ENCODE data around the gene ANGPTL2. TPM values are rescaled to one million over a fixed set of nuclear protein-coding genes. Genes with fewer than 3 reads are reported as not detected.

ANGPTL2 gene
- total RNA-seq, 2 donors from 2014 or later: not detected

DNA sequence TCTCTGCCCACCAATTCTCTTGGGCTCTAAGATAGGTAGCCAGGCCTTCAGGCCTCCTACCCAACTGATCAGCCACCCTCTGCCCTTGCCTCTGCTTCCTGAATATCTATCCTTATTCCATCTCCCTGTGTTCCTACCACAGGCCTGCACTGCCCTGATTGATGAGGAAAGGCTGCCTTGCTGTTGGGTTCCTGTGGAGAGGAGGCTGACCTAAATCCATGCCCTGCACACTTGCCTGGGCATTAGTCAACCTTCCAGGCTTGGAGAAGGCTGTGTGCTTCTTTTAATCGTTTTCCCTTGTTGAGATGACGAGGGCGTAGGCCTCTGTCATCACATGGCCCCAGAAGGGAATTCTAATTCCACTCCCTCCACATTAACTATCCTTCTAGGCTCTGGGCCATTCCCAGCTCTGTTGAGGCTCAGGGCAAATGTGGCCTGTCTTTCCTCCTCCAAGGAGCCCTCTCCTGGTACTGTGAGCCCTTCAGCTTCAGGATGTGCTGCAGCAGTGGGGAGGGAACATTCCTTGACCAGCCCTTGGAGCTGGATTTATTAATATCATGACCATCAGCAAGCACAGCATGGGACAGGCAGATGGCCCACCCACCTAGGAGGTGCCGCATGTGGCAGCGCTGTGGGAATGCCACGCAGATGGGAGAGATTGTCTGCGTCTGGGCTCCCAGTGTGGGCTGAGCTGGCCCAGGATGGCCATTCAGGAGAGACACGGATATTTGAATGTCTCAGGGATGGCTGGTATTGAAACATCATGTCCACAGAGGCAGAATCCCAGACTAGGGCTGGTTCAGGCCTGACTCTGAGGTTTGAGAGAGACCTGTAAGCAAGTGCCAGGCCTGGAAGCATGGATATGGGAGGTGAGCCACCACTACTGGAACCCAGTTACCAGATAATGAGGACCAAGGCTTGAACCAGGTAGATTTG is 40.9 kb downstream of the ANGPTL2 start:
- DNase-seq (ENCODE audit: low spot score in 2 of 2) (no peak), ATAC-seq (no peak)
- Mint-ChIP-seq H3K27ac (no peak overlapping the region), H3K9me3 (no peaks in the 10 kb centered on the region), H3K36me3 (no peaks in the 10 kb centered on the region)

DNA sequence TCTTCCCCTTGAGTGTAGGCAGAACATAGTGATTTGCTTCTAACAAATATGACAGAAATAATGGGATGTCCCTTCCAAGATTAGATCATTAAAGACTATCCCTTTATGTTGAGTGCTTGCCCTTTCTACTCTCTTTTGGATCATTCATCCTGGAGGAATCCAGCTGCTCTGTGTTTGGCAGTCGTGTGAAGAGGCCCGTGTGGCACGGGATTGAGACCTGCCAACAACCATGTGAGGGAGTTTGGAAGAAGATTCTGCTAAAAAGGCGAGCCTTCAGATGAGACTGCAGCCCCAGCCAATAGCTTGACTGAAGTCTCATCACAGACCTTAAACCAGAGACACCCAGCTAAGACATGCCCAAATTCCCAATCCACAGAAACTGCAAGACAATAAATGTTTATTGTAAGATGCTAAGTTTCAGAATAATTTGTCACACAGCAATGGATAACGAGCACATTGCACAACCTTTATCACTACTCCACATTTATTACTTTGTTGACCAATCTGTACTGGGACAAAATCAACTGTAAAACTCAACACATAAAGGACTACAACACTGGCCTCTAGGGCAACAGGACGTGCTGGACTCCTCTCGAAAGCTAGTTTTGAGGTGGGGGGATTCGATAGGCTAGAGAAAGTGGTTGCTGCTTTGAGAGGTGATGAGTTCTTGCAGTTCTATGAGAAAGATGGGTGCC is 42.8 kb downstream of the ANGPTL2 start:
- Mint-ChIP-seq H3K9me3 (no peaks in the 10 kb centered on the region), H3K36me3 (no peaks in the 10 kb centered on the region), H3K27ac (no peak overlapping the region)
- DNase-seq (ENCODE audit: low spot score in 2 of 2): no peak
- ATAC-seq: no peak

DNA sequence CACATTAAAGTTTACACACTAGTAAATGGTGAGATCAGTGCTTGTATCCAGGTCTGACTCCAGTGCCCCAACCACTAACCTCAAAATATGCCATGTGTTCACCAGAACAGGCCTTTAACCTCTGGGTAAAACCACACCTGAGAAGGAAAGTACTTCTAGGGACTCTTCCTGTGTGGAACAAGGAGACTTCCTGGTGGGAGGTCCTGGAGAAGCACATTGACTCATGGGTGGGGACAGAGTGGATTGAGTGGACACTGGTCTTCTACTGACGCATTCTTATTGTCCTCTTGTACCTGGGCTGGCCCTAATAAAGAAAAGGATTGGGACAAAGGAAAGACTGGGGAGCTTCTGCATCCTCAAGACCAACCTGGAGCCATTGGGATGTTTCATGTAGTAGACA is 43.4 kb downstream of the ANGPTL2 start:
- H3K36me3 Mint-ChIP-seq: no peaks in the 10 kb centered on the region
- DNase-seq (ENCODE audit: low spot score in 2 of 2) (no peak), ATAC-seq (no peak)
- H3K27ac Mint-ChIP-seq: no peak overlapping the region
- no peaks in the 10 kb centered on the region for H3K9me3 Mint-ChIP-seq

DNA sequence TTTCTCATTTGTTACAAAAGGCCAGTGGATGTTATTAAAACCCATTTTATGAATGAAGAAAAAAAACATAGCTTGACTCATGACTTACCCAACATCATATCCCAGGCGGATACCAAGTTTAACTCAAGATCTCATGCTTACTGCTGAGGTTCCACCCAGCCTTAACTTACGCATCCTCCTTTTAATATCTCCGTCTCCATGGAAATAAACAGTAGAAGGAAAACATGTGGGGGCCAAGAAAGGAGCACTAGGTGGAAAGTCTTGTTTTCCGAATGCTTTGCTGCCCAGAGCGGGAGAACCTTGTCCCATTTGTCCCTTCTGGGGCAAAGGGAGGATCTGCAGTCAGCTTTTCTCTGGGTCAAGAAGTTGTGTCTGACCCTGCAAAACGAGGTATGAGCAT is 44.1 kb downstream of the ANGPTL2 start:
- no peak for ATAC-seq
- no peaks in the 10 kb centered on the region for H3K9me3 Mint-ChIP-seq

DNA sequence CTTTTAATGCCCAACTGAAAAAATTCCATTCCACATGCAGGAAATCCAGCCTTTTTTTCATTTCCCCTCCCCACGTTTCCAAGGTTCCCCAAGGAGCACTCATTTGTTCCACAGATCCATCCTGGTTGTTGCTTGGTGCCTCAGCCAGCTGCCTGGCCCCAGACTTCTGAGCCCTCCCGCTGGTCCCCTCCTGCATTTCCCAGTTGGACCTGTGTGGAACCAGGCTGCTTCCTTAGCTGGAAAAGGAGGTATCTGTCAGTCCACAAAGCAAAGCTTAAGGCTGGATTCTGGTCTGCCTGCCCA is 44.8 kb downstream of the ANGPTL2 start:
- Mint-ChIP-seq H3K27ac (no peak overlapping the region), H3K36me3 (no peaks in the 10 kb centered on the region), H3K9me3 (no peaks in the 10 kb centered on the region)
- ATAC-seq: no peak
- DNase-seq (ENCODE audit: low spot score in 2 of 2): no peak

More for the DNA sequence above, 44.1 kb downstream of the ANGPTL2 start:
- Mint-ChIP-seq H3K27ac (no peak overlapping the region), H3K36me3 (no peaks in the 10 kb centered on the region)
- no peak for DNase-seq (ENCODE audit: low spot score in 2 of 2)

DNA sequence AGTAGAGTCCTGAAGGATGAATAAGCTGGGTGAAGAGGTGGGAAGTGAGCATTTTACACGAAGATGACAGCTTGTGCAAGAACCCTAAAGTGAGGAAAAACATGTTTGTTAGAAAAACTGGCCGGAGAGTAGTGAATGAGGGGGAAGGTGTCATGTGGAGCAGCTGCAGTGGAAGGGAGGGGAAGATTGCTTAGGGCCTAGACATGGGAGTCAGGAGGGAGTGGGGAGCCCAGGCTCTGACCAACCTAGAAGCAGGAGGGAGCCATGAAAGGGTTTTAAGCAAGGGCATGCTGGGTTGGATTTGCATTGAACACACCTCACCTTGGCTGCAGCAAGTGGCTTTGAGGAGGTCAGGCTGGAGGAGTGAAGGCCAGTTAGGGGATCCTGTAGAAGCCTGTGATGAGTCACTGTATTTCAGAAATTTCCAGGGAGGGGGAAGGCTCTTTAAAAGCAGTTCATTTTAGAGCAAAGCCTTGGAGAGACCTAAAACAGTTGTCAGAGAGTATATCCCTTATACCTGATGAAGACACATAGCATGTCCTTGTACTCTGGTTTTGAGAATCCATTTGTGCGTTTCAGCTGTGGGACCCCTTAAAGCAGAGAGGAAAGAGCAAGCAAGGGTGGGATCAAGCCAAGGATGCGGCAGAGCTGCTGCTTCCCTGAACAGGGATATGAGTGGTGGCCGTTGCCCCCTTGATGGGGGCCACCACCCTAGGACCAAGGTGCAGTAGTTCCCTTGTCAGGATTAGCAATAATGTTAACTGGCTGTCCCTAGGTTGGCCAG is 45.4 kb downstream of the ANGPTL2 start:
- Mint-ChIP-seq H3K9me3 (peaks cover under 1% of the 10 kb centered on the region in 2 donors), H3K36me3 (peaks cover 3 to 5% of the 10 kb centered on the region in 2 donors), H3K27ac (no peak overlapping the region)
- ATAC-seq: no peak
- no peak for DNase-seq (ENCODE audit: low spot score in 2 of 2)

DNA sequence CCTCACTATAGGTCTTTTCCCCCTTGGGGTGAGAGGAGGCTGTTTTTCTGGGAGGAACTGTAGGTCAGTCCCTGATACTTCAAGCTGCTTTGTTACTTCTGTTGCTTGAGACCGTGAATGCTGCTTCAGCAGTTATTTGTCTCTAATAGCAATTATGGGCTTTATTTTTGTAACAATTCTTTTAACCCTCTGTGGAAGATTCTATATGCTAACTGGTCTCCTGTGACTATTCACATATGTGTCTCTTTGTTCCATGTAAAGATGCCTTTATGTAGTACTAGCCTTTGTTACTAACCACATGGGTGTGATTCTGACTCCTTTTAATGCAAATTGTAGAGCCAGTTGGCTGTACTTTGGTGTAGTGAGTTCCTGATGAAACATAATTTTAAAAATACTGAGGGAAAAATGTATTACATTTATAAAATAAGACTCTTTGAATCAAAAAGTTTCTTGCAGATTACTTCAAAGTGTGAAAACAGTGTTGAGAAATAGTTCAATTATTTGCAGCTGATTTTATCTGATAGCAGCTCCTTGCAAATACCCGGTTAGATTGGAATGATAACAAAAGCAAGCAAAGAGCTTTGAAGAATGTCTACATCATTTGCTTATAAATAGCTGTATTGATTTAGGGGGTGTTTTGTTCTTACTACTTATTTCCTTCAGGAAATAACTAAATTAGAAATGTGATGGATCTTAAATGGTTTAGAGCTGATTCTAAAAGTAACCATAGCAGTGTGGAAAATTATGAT is 46.6 kb downstream of the ANGPTL2 start:
- no peak for DNase-seq (ENCODE audit: low spot score in 2 of 2)
- Mint-ChIP-seq H3K36me3 (peaks cover 6 to 15% of the 10 kb centered on the region in 2 donors), H3K9me3 (peaks cover 4 to 5% of the 10 kb centered on the region in 2 donors), H3K27ac (no peak overlapping the region)
- ATAC-seq: no peak

DNA sequence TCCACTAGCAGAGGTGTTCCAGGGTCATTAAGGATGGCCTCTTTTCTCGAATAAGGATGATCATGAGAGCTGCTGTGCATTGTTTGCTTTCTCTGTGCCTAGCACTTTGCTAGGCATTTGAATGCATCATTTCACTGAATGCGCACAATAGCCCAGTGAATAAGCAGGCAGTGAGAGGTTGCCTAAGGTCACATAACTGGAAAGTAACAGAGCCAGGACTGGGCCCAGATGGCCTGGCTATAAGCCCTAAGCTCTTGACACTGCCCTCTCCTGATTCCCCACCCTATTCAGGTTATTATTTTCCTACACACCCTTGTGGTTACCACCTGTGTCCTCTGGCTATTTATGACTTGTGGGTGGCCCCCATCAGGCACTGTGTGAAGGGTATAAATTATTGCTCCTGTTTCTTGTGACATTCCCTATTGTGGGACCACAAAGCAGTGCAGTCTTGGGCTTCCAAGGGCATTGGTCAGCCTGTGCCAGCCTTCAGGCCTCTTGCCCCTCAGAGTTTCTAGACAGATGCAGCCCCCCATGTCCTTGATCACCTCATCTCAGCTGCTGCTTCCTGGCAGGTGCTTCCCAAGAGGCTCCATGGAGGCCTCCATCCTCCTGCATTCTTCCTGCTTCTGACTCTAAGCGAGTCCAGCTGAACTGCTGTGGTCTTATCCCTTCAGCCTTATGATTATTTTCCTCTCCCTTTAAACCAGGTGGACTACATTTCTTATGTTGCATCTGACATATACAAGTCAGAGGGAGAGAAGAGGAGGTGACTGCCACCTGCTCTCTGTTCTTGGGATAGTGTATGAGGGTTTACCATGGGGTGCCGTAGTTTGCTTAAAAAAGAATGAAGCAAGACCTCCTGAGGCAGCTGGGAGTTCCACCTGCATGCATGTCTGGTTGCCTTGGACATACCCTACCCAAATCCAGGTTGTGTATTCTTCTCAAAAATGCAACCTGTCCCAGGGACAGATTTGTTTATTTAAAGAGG is 47.6 kb downstream of the ANGPTL2 start:
- ATAC-seq (no peak), DNase-seq (ENCODE audit: low spot score in 2 of 2) (no peak)
- Mint-ChIP-seq H3K27ac (no peak overlapping the region), H3K9me3 (peaks cover 4 to 5% of the 10 kb centered on the region in 2 donors), H3K36me3 (peaks cover 6 to 15% of the 10 kb centered on the region in 2 donors)

DNA sequence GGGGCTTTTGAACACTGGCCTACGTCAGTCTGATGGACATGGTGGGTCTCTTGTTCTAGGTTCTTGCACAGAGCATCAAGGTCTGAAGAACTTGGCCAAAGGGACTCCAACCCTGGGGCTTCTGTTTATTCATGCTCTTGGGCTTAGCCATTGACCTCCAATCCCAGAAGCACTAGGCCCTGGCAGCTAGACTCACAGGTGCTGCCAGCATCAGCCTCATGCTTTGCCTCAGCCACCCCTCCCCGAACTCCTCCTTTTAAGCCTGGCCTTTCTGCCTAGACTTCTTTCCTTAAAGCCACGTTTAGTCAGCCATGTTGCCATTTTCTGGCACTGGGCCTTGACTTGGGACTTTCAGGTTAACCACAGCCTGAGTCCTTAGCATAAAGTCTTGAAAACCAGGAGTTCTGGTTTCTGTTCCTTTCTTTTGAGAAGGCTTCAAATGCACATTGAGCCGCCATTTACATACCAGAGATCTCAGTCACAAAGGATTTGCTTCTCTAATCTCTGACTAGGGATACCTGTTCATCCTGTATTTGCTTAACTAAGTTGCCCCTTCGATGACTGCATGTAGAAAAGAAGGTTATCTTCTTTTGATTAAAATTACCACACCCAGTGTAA is 54.7 kb downstream of the ANGPTL2 start:
- DNase-seq (ENCODE audit: low spot score in 2 of 2): no peak
- Mint-ChIP-seq H3K36me3 (peaks cover 6 to 15% of the 10 kb centered on the region in 2 donors), H3K27ac (no peak overlapping the region), H3K9me3 (peaks cover 4 to 5% of the 10 kb centered on the region in 2 donors)
- no peak for ATAC-seq

DNA sequence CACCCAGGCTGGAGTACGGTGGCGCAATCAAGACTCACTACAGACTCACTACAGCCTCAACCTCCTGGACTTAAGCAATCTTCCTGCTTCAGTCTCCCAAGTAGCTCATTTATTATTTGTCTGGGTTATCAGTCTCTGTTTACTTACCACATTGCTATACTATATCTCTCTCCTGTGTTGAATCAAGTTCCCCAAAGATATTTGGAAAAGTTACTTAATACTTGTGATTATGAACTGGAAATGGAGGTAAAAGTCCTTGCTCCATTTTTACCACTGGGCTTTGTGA is 55.6 kb downstream of the ANGPTL2 start:
- Mint-ChIP-seq H3K9me3 (peaks cover 1 to 3% of the 10 kb centered on the region in 2 donors), H3K27ac (no peak overlapping the region), H3K36me3 (peaks cover under 1 to 8% of the 10 kb centered on the region in 2 donors)
- DNase-seq (ENCODE audit: low spot score in 2 of 2) (no peak), ATAC-seq (no peak)

DNA sequence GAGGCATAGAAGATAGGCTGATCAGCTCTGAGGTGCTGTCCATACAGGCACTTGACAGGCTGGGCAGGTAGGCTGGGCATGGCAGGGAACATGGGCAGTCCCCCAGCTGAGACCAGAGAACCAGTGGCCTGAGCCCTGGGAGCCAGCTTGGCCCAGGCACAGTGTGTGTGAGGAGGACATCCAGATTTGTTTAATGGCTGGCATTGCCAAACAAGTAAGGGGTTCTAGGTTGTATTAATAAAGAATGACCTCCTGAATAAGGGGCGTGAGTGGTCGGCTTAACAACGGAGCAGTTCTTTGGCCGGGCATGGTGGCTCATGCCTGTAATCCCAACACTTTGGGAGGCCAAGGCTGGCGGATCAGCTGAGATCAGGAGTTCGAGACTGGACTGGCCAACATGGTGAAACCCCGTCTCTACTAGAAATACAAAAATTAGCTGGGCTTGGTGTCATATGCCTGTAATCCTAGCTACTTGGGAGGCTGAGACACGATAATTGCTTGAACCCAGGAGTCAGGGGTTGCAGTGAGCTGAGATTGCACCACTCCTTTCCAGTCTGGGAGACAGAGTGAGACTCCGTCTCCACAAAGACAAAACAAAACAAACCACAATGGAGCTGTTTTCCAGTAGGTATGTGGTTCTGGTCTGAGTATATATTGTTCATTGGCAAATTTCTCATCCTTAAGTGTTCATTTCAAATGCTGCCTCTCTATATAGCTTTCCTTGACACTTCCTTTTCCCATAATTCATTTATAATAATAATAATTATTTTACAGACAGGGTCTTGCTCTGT is 56.2 kb downstream of the ANGPTL2 start:
- peaks cover 0 to 2% of the 10 kb centered on the region in 2 donors for H3K36me3 Mint-ChIP-seq

DNA sequence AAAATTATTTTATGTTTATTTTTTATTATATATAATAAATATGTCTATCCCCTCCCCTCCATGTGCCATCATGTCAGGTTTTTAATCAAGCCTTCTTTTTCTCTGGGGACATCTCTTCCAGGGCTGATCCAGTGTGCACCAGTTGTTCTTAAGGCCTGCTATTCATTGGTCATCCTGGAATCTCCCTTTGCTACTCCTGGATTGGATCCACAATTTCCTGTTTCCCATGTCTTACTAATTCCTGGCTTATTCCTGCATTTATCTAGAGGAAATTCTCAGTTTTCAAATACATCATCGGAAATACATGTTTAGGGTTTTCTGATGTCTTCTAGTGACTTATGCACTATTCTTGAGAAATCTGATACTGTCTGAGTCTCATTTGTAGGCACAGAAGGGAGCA is 56.8 kb downstream of the ANGPTL2 start:
- ATAC-seq (no peak), DNase-seq (ENCODE audit: low spot score in 2 of 2) (no peak)
- Mint-ChIP-seq H3K27ac (no peak overlapping the region), H3K36me3 (no peaks in the 10 kb centered on the region), H3K9me3 (no peaks in the 10 kb centered on the region)

More for the DNA sequence above, 56.2 kb downstream of the ANGPTL2 start:
- ATAC-seq (no peak), DNase-seq (ENCODE audit: low spot score in 2 of 2) (no peak)
- Mint-ChIP-seq H3K9me3 (no peaks in the 10 kb centered on the region), H3K27ac (no peak overlapping the region)

DNA sequence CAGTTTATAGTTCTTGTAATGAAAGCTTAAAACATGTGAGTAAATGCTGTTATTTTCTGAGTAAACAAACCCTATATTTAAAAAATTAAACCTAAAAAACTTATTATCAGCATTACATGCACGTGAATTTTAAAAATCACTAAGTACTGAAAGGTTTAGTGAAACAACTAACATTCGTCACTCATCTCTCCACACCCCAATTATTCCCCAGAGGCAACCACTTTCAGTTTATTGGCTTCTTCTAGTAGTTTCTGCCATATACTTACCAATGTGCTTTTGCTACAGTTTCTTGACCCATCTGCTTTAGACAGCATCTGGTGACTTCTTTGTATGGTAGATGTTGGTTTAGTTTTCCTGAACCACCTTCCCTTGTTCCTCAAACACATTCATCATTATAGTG is 58.1 kb downstream of the ANGPTL2 start:
- Mint-ChIP-seq H3K27ac (no peak overlapping the region), H3K9me3 (no peaks in the 10 kb centered on the region), H3K36me3 (no peaks in the 10 kb centered on the region)
- DNase-seq (ENCODE audit: low spot score in 2 of 2): no peak
- ATAC-seq: no peak

DNA sequence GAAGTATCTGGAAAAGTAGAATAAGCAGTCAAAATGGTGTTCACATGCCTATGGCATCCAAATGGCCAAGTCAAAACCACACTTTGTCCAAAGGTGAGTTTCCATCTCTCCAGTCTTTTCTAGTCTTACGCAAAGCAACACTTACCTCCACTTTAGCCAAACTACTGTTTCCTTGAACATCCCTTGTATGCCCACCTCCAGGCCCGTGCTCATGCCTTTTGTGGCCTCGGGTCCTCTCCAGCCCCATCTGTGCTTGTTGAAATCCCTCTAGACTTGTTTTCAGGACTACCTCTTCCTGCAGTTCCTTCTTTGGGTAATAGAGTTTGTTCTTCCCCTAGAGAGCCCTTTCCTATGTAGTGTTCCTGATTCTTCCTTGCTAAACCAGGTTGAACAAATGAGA is 61.0 kb downstream of the ANGPTL2 start:
- ATAC-seq (no peak), DNase-seq (ENCODE audit: low spot score in 2 of 2) (no peak)
- Mint-ChIP-seq H3K9me3 (no peaks in the 10 kb centered on the region), H3K27ac (no peak overlapping the region), H3K36me3 (no peaks in the 10 kb centered on the region)

Measured in activated naive CD4-positive, alpha-beta T cell treated with anti-CD3 and anti-CD28 coated beads, Interleukin-2, amount 50 U/mL, for 72 hours (primary cell).